GM10266 (cell line): ENCODE results near the gene TCF12.
"Not testable (repeated sequence)": the region's sequence is repeated elsewhere in the genome, so short reads cannot be mapped to it uniquely, and the experiment has no call there.

Source experiments
- DNase-seq: peaks from one replicate; pipeline ENCODE4 v3.0.0; 2012; ENCODE audit errors: extremely low spot score
- CTCF ChIP-seq: IDR thresholded peaks from 2 replicates; pipeline ENCODE4 v1.5.1; 2012; ENCODE audit warnings: mild to moderate bottlenecking, low read depth; ENCODE audit not compliant: control insufficient read depth, insufficient read depth; ENCODE audit errors: missing control alignments

The TCF12 gene

GRCh38 chr15:57156210-57156884 is 237.9 kb downstream of the TCF12 start:
- TF ChIP-seq CTCF, result no peak
- no peak for DNase-seq

GRCh38 chr15:57158589-57158988 is 240.1 kb downstream of the TCF12 start:
- no peak for TF ChIP-seq CTCF
- DNase-seq, result no peak

- no peak for DNase-seq
- no peak for TF ChIP-seq CTCF
Measured at GRCh38 chr15:57158997-57159668, 240.7 kb downstream of the TCF12 start.

- no peak for TF ChIP-seq CTCF
- DNase-seq, result no peak
Measured at GRCh38 chr15:57159767-57160166, 241.3 kb downstream of the TCF12 start.

GRCh38 chr15:57160823-57161560 is 242.5 kb downstream of the TCF12 start:
- TF ChIP-seq CTCF, result no peak
- DNase-seq, result no peak

- DNase-seq, result not testable (repeated sequence)
Measured at GRCh38 chr15:57164251-57164650, 245.8 kb downstream of the TCF12 start.

- DNase-seq, result no peak
- no peak for TF ChIP-seq CTCF
Measured at GRCh38 chr15:57165992-57166391, 247.5 kb downstream of the TCF12 start.
